Activated CD4-positive, alpha-beta T cell treated with anti-CD3 and anti-CD28 coated beads, Interleukin-2, amount 10 ng/mL, durations not matched to agents 7 days and 5 days (primary cell): ENCODE measurements around the gene ATP2B1. TPM values are rescaled to one million over a fixed set of nuclear protein-coding genes. Genes with fewer than 3 reads are reported as not detected.

Experiments used
- total RNA-seq, 2 experiments: library from RNA; stranded (reverse); gene quantifications; one replicate each; pipeline ENCODE4 v1.2.3, GENCODE V29; 2021

The ATP2B1 gene
- total RNA-seq, 2 experiments from 2014 or later = 24.2 to 26.6 TPM

Other genes starting within 250 kb of the ATP2B1 start
- 10 to 100 TPM; 12.2 to 13.3 TPM for gene GALNT4, start 184.0 kb downstream of the ATP2B1 start, total RNA-seq
- 10 to 100 TPM; 33.2 to 41.0 TPM for gene POC1B, start 182.8 kb downstream of the ATP2B1 start, total RNA-seq